Activated gamma-delta T cell (primary cell): ENCODE data around the gene ELOVL1.

Experiments used
- DNase-seq: peaks from one replicate; lab custom pipeline; 2025; lab: John Stamatoyannopoulos, UW

The ELOVL1 gene

DNA sequence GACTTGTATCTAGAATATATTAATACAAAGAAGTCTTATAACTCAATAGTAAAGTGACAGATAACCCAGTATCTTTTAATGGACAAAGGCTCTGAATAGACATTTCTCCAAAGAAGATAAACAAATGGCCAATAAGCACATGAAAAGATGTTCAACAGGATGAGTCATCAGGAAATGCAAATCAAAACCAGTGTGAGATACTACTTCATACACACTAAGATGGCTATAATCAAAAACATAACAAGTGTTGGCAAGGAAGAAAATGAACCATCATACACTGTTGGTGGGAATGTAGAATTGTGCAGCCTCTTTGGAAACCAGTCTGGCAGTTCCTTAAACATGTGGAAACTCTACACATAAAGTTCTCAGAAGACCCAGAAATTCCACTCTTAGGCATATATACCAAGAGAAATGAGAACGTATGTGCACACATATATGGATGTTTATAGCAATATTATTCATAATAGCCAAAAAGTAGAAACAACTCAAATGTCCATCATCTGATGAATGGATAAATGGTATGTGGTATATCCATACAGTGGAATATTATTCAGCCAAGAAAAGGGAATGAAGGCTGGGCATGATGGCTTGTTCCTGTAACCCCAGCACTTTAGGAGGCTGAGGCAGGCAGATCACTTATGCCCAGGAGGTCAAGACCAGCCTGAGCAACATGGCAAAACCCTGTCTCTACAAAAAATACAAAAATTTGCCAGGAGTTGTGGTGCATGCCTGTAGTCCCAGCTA lies 40.1 kb downstream of the ELOVL1 start:
- no peak for DNase-seq

DNA sequence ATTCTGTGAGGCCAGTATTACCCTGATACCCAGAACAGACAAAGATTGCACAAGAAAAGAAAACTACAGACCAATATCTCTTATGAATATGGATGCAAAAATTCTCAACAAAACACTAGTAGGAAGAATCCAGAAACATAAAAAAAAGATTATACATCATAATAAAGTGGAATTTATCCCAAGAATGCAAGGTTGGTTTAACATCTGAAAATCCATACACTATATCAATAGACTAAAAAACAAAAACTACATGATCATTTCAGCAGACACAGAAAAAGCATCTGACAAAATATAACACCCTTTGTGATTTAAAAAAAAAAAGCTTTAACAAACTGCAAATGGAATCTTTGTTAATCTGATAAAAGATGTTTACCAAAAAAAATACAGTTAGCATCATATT lies 42.4 kb downstream of the ELOVL1 start:
- DNase-seq: no peak

DNA sequence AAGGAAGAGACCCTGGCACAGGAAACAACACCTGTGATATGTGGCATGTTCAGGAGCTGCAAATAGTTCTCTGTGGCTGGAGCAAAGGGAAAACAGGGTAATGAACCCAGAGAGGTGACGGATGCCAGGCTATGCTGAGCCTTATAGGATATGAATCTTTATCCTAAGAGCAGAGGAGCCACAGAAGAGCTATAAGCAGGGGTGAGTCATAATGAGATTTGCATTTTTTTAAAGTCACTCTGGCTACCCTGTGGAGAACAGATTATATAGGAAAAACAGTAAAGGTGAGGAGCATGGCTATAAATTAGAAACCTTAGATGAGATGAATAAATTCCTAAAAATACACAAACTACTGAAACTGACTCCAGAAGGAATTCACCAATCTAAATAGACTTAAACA lies 43.0 kb downstream of the ELOVL1 start:
- DNase-seq: no peak

DNA sequence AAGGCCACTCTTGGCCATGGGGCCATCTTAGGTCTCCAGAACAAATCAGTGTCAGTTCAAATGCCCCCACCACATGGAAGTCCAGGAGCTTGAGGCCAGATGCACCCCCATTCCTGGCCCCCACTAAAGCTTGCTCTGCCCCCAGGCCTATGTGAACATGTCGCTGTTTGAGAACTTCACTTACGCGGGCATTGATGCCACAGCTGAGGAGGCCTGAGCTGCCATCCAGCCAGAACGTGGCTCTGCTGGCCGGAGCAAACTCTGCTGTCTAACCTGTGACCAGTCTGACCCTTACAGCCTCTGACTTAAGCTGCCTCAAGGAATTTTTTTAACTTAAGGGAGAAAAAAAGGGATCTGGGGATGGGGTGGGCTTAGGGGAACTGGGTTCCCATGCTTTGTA lies 45.3 kb downstream of the ELOVL1 start:
- DNase-seq: no peak

DNA sequence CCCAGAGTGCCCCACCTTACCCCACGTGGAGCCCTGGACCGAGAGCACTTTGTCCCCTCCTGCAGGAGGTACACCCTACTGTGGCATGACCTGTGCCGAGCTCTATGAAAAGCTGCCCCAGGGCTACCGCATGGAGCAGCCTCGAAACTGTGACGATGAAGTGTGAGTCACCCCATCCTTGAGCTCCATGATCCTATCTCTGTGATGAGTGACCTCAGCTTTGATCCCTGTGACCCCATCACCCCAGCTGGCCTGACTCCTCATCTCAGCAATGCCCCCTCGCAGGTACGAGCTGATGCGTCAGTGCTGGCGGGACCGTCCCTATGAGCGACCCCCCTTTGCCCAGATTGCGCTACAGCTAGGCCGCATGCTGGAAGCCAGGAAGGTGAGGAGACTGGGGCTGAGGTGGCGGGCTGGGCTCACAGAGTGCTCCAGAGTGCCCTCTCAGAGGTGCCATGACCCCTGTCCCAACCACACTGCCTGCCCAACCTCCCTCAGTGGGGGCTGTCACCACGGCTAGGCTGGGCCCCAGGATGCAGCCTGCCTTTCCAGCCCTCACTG lies 46.4 kb downstream of the ELOVL1 start:
- no peak for DNase-seq

DNA sequence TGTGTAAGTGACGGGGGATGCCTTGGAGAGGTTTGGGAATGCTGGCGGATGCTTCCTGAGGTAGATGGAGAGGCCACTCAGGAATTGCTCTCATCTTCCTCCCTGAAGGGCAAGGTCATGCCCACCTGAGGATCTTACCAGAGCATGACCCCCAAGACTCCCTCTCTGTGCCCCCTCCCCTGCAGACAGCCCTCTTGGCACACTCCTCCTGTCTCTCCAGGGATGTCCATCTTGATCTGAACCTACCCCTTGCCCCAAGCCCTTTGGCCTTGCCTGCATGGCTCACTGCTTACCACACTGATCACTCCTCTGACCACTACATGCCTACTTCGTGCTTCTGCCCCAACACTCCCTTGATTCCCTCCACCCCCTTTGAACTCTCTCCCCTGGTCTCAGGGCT lies 48.0 kb downstream of the ELOVL1 start:
- DNase-seq: no peak

DNA sequence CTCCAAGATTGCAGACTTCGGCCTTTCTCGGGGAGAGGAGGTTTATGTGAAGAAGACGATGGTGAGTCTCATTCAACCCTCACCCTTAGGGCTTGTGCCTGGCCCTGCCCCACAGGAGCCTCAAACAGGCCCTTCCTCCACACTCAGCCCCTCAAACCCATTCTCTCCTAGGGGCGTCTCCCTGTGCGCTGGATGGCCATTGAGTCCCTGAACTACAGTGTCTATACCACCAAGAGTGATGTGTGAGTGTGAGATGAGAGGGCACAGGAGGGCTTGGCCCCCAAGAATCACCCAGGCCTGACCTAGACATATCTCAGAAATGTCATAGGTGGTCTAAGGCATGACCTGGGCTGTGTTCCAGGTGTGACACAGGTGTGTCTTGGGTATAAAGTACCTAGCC lies 48.5 kb downstream of the ELOVL1 start:
- DNase-seq: no peak

DNA sequence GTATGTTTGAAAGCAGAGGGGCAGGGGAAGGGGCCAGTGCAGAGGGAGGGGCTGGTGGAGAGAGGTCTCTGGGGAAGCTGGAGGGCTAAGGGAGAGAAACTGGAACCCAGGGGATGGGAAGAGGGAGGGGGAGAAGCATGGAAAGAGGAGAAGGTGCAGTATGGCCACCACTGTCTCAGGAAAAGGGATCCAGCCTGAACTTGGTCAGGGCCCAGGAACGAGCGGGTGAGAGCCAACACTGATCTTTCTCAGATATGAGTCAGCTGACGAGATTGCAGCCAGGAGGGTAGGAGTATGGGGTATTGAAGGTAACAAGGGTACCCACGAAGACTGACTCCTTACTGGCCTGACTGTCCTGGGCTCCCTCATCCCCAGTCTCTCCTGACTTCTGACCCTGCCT lies 49.0 kb downstream of the ELOVL1 start:
- no peak for DNase-seq

DNA sequence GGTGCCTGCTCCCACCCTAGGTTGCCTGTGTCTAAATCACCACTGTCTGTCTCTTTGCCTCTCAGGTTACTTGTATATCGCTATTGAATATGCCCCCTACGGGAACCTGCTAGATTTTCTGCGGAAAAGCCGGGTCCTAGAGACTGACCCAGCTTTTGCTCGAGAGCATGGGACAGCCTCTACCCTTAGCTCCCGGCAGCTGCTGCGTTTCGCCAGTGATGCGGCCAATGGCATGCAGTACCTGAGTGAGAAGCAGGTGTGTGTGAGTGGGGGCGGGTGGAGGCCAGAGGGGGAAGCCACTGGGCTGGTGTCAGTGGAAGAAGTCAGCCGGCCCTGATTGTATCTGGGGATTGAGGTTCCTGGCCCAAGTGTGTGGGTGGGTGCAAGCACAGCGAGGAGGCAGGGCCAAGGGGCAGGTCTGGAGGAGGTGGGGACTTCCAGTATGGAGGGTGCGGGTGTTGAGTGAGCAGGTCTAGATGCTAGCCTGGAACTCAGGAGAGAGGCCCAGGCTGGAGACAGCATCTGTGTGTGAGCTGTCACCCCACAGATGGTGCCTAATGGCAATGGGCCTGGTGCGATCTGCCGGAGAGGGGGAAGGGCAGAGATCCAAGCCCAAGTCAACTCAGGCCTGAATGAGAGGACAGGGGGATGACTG lies 49.9 kb downstream of the ELOVL1 start:
- no peak for DNase-seq

DNA sequence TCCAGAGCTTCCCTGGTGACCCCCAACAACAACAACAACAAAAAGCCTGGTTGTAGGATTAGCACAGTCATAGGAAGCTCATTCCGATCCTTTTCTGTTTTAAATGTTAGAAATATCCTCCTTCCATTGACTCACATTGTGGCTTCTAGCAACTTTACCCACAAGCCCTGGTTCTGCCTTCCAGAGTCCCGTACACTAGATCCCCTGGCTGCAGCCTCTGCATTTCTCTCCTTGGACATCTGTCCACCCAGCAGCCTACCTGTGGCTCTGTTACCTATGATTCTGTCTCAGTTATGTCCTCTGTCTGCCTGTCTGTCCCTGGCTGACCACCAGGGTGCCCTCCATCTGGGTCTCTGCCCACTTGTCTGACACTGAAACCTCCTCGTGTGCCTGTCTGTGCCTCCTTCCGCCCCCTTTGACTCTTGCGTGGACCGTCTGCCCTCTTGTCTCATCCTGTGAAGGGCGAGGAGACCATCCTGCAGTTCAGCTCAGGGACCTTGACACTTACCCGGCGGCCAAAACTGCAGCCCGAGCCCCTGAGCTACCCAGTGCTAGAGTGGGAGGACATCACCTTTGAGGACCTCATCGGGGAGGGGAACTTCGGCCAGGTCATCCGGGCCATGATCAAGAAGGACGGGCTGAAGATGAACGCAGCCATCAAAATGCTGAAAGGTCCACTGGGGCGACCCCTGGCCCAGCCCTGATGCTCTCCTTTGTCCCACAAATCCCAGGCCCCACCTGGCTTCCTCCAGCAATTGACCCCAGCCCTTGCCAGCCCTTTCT lies 50.9 kb downstream of the ELOVL1 start:
- DNase-seq: no peak

DNA sequence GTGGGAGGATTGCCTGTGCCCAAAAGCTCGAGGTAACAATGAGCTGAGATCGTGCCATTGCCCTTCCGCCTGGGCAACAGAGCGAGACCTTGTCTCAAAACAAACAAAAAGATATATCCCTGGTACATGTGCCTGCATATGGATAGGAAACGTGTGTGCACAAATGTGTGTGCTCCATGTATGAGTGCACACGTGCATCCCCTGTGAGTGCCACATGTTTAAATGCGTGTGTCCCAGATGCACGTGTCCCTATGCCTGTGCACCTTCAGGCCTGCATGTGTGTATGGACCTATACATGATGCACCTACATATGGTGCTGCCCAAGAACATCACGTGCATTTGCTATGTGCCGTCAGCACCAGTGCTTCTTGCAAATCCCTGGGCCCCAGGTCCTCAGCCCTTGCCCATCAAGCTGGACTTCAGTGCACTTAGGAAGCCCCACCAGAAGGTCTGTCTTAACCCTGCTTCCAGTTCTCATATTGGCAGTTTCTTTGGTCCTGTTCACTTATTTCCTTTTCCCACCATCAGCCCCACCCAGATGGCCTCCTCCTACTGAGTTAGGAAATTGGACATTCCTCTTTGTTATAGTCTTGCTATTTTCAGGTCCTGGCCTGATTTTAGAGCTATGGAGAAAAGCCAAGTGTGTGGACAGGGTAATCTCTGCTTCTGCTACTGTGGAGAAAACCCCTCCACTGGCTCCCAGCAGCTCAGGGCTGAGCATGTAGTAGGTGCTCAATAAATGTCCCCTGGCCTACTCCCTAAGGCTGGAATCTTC lies 51.7 kb downstream of the ELOVL1 start:
- DNase-seq: no peak

DNA sequence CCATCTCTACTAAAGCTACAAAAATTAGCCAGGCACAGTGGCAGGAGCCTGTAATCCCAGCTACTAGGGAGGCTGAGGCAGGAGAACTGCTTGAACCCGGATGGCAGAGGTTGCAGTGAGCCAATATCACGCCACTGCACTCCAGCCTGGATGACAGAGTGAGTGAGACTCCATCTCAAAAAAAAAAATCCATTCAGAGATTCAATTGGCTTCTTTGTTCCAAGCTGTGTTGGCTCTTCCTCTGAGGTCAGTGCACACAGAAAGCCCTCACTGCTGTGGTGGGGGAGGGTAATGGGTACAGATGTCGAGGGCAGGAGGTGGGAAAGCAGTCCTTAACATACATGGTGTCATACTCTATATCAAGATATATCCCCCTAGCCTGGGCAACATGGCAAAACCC lies 52.3 kb downstream of the ELOVL1 start:
- DNase-seq: no peak

DNA sequence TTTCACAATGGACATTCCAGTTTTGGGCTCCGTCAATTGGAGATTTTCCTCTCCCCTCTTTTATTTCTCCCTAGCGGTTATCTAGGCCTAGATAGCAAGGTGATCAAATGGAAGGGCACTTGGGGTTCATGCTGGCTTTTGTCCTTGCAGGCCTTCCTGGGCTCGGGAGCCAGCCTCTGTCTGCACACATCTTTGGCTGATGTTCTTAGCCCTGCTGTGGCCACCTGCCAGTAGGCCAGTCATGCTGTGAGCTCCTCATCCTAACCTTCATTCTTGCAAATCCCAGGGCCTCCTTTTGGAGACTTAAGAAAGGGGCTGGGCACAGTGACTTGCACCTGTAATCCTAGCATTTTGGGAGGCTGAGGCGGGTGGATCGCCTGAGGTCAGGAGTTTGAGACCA lies 53.6 kb downstream of the ELOVL1 start:
- no peak for DNase-seq

DNA sequence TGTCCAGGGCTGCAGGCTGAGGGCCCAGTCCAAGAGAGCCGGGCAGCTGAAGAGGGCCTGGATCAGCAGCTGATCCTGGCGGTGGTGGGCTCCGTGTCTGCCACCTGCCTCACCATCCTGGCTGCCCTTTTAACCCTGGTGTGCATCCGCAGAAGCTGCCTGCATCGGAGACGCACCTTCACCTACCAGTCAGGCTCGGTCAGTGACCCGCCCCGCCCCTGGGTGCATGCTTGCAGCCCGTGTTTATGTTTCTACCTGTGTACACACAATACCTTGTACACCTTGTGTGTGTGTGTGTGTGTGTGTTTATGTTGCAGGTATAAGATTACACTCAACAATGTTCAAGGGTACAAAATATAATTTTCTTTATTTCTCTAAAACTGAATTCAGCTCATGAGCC lies 54.0 kb downstream of the ELOVL1 start:
- no peak for DNase-seq
